HG02943 (cell line): ENCODE measurements around the gene AKAP9.
"Not testable (repeated sequence)": the region's sequence is repeated elsewhere in the genome, so short reads cannot be mapped to it uniquely, and the experiment has no call there.

Experiments used
- ATAC-seq: cut with Tn5 transposase; IDR thresholded peaks from one replicate; pipeline ENCODE4 v1.9.1; 2021; ENCODE audit warnings: mild to moderate bottlenecking, low read depth, moderate library complexity; ENCODE audit not compliant: unreplicated experiment

Gene AKAP9

DNA sequence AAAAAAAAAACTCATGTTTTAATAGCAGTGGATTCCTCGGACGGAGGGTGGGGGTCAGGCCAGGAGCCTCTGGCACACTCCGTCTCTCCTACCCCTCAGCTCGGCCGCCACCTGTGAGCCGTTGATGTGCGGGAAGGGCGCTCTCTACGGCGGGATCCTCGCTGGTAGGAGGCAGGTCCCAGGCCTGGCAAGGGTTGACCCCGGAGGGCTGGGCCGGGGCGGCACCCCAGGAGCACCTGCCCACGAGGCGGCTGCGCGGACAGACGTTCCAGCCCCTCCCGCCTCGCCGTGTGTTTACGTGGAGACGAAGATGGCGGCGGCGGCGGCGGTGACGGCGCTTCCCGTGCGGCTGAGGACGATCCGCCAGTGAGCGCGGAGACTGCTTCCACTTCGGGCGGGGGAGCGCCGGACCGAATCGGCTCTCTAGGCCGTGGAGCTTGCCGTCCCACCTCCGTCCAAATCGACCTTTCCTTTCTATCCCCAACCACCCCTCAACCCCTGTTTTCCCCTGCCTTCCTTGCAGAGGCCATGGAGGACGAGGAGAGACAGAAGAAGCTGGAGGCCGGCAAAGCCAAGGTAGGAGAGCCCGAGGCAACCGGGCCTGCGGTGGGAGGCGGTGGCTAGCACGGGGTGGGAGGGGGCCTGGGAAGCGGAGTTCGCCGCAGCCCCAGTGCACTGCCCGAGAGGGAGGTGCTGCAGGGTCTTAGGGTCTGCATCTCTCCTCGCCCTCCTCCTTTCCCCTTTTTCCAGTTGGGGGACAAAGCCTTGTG lies at the start of gene AKAP9:
TSS of gene AKAP9 (plus strand) at position 291 of the 770 bp plus-strand sequence. CDS start at position 529, 238 bp downstream.
- ATAC-seq, result peak; percentile 94

DNA sequence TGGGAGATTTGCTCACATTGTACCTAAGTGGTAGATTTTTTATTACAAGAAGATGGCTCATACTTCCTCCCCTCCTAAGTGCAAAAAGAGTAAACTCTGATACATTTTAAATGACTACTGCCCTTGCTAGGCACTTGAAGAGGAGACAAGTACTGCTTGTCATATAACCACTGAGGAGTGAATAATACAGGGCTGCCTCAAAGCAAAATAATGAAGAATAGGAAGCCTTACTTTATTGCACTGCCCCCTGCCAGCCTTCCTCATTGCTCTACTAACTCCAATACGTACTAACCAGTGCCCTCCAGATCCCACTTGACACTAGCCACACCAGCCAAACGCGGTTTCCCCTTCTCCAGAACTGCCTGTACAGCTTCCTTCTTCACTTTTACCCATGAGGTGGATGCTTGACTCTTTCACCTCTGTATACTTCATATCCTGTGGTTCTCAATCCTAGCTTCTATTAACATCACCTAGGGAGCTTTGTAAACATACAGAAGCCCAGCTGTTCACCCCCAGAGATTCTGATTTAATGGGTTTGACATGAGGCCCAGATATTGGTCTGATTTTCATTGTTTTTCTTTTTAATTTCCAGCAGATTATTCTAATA lies 48.5 kb upstream of the AKAP9 start:
- ATAC-seq, result no peak

DNA sequence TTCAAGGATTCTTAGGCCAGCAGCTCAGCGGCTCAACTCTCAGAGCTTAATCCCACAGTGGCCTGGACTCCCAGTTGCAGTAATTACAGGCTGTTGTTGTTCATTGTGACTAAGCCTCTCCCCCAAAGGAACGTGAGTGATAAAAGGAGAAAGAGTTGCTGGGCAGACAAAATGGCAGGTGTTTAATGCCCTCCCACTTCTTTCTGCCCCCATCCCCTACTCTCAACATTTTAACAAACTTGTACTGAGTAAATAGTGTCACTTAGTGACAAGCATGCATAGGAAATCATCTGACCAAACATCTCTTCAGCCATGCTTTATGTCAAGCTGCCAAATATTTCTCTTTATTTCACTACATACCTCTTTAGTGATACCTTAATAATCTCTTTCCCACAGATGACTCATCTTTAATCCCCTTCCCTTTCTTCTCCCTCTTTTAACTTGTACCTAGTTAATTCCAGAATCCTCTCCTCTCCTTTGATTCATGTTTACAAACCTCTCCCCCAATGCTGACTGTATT lies 47.8 kb upstream of the AKAP9 start:
- ATAC-seq, result no peak

DNA sequence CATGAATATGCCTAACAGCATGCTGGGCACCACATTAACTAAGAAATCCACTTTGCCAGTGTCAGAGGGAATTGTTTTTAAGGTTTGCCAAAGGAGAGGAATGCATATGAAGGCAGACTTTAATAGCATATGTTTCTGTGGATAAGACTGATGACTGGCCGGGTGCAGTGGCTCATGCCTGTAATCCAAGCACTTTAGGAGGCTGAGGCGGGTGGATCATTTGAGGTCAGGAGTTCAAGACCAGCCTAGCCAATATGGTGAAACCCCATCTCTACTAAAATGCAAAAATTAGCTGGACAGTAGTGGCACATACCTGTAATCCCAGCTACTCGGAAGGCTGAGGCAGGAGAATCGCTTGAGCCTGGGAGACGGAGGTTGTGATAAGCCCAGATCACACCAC lies 47.0 kb upstream of the AKAP9 start:
- ATAC-seq, result not testable (repeated sequence)

DNA sequence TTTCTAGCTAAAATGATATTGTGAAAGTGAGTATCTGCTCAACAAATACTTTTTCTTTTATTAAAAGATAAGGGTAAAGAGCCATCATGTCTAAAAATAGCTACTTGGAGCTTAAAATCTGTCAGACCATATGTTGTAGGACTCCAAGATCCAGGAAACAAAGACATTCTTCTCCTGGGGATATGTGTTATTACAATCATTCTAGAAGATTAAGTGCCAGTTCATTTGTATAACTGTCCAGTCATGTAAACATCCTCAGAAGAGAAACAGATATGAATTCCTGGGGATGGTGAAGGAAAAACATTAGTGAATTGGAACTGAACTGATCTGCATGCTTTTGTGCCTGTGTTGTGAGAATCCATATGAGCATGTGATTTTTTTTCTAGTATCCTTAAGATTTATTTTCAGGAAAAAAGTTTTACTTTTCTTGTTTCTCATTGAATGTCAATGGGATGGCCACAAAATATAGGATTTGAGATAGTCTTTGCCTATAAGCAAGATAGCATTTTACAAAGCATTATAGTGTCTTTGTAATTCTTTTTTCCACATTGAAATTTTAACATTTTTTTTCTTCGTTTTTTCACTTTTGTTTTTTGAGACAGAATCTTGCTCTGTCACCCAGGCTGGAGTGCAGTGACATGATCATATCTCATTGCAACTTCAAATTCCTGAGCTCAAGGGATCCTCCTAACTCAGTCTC lies 45.7 kb upstream of the AKAP9 start:
- ATAC-seq, result no peak

DNA sequence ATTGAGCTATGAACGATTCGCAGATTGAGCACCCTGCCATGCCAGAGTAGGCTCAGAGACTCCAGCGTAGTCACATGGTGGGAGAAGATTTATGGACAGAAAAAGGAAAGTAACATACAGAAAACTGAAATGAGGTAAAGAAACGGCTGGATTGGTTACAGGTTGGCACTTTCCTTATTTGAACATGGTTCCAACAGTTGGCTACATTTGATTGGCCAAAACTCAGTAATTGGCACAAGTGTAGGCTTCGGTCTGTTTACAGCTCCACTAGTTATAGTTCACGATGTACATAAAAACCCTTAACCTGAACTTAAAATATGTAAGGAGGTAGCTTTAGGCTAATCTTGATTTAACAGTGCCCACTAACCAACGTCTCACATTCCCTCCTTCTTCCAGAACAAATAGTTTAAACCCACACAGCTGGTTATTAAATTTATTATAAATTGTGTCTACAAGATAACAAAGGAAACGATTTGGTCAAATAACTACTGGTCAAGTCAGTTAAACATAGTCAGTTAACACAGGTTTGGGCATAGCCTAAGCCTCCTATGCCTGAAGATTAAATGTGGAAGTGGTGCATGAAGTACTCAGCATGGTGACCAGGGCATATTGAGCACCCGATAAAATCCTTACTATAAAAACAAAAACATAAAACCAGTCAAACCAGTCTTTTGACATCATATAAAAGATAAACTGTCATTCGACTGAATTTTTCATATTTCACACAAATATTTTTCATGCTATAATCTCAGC lies 42.2 kb upstream of the AKAP9 start:
- no peak for ATAC-seq

DNA sequence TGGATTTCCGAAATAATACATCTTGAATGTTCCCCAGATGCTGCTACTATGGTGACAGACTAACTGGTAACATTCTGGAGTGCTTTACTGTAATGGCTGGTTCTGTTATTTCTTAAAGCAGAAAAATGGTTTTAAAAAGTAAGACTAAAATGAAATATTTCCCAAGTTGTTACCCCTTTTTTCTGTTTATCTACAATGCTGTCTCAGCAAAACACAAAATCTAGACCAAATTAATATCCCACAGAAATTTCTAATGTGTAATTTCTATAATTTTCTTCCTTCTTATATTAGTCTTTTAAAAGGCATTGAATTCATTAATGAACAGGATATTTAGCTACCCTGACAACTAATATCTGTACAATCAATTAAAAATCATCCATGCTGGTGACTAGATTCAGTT lies 41.1 kb upstream of the AKAP9 start:
- no peak for ATAC-seq

DNA sequence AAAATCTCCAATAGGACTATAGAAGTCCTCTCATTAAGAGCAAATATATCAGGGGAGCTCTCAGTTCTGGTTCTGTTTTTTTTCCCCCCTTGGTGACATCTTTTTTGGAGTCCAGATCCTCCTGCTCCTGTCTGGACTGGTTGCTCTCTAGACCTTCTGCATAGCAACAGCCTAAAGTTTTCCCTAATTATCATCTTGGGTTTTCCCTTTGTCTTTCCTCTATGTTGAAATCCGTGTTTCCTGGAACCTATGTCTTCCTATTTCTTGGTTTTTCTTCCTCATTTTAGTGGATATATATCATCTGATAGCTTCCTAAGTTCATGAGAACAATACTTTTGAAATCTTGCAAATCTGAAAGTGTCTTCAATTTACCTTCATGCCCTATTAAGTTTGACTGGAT lies 30.5 kb upstream of the AKAP9 start:
- ATAC-seq, result no peak

DNA sequence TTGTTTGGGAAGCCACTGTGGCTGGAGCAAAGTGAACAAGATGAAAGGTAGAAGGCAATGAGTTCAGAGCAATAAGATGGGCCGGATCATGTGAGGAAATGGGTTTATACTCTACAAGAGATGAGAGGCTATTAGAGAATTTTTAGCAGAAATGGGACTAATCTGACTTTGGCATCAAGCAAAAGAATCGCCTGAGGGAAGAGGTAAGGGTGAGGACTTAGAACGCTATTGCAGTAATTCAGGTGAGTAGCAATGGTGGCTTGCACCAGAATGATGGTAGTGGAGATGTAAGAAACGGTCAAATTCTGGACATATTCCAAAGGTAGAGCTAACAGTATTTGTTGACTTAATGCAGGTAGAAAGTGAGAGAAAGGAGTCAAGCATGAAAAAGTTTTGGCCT lies 29.5 kb upstream of the AKAP9 start:
- no peak for ATAC-seq

DNA sequence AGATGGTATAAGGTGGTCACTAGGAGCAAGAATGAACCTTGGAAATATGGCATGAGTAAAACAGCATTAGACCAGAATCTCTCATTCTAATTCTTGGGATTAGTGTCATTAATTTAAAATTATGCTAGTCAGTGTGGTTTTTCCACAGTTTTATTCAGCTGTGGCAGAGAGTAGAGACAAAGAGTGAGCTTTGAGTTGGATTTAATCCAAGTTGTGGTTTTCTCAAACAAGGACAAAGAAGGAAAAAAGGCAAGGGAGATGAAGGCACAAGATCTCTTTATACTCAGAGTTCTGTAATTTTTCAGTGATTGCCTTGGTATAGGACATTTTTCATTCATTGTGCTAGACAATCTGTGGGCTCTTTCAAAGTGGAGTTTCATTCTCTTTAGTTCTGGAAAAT lies 28.2 kb upstream of the AKAP9 start:
- ATAC-seq, result no peak

DNA sequence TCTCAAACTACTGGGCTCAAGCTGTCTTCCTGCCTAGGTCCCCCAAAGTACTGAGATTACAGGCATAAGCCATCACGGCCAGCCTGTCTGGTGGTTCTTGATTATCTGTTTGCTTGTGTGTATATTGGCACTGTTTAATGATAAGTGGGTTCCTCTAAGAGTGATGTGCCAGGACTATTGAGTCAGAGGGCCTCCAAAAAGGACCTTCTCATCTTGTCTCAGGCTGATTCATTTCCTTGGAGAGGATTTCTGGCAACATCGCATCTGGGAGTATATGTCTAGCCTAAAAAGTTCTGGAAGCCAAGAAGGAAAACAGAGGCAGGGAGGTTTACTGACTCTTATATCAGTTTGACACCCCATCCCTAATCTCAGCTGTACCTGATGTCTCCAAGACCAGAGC lies 27.1 kb upstream of the AKAP9 start:
- ATAC-seq, result no peak

DNA sequence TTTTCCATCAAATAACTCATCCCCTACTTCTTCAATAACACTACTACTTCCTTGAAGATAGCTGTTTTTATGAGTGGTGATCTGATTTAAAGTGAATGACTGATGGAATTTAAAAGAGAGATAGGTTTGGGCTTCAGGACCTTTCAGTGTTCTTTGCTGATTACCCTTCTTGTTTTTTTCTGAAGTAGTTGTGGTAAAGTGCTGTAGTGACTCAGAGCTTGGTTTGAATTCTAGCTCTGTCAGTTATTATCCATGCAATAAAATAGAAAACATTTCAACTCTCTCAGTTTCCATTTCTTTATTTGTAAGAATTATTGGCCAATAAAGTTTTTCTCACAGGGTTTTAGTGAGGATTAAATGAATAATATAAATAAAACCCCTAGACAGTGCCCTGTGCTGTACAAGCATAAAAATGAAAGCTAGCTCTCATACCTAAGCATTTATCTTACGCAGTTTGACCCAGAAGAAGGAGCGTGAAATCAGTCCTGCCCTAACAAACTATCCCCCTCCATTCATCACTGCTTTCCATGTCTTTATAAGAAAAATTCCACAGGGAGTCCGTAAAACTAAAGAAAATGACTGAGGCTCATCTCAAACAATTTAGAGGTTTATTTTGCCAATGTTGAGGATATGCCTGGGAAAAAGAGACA lies 25.1 kb upstream of the AKAP9 start:
- ATAC-seq, result no peak

DNA sequence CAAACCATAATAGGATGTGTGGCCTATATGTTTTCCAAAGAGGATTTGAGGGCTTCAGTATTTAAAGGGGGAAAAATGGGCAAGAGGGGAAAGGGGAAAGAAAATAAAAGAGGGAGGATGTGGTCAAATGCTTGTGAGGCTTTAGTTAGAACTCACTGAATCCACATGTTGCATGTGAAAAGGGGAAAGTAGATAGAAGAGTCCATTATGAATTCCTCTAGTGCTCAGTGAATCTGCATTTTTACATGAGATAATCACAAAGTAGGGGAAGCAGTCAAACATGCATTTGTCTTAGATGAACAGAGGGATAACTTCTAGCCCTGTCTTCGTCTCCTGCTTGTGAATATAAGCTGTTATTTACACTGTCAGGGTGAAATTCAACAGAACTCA lies 24.6 kb upstream of the AKAP9 start:
- ATAC-seq, result no peak

DNA sequence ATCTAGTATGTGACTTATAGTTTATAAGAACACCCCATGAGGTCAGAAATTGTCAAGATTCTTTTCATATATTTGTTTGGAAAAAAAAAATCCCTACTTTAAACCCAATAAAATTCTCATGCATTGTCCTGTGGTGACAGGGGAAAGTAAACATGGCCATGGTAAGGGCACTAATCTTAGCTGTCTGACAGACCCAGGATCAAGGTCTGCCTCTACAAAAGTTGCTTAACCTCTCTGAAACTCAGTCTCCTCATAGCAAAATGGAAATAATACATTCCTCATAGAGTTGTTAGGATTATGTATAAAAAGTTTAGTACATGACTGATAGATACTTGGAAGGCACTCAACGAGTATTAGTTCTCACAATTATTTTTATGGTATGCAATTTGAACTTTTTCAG lies 22.3 kb upstream of the AKAP9 start:
- no peak for ATAC-seq

DNA sequence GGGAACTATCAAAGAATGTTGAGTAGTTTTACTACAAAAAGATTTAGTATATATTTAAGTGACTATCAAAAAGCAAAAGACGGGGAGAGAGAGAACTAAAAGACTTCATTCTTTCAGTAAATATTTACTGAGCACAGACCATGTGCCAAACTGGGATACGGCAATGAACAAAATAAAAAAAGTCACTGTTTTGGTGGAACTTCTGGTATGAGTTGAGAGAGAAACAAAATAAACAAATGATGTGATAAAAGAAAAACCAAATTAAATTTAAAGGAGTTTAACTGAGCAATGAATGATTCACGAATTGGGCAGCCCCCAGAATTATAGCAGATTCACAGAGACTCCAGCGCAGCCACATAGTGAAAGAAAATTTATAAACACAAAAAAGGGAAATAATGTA lies 17.8 kb upstream of the AKAP9 start:
- ATAC-seq, result no peak

DNA sequence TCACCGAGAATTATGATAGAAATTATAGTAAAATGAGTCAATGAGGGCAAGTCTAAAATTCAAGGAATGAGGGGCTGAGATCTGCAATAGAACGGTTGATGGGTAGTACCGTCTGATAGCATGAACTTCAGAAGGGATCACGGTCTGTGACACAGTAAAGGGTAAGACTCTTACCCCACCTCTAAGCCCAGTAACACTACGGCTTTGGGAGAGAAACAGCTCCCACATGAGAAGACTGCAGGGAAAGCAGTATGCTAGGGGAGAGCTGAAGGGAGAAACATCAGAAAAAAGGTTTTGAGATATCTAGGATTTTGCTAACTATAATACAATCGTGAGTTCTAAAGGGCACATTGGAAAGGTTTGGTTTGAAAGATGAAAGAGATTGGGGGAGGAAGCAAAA lies 12.8 kb upstream of the AKAP9 start:
- no peak for ATAC-seq

DNA sequence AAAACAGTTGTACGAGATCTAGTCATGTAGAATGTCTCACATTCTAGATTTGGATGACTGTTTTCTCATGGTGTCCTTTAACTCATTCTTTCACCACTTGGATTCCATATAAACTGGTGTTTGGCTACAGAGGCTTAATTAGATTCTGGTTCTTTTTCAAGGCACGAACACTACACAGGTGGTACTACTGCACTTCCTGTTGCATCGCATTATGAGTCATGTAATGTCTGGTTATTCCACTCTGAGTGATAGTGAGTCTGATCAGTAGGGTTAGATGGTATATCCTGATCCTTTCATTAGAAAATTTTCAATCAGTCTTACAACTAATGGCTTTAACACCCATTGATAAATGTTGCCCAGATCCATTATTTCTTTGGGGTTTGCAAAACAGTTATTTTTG lies 11.2 kb upstream of the AKAP9 start:
- ATAC-seq, result no peak

DNA sequence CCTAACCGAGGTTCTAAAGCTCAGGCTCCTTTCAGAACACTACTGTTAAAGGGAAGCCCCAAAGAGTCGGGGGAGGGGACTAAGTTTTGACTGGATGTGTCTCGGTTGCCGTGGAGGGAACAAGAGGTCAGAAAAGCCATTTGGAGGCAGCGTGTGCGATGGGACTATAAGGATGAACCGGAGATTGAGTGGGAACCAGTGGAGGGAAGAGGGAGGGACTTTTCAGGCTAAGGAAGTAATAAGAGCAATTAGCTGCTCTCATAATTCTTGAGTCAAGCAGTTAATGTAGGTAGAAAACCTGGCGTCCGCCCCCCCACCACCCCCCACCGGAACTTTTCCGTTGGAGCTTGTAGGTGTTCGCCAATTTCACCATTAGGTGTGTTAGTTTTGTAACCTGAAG lies 491 bp upstream of the AKAP9 start:
- ATAC-seq, result peak; percentile 26

DNA sequence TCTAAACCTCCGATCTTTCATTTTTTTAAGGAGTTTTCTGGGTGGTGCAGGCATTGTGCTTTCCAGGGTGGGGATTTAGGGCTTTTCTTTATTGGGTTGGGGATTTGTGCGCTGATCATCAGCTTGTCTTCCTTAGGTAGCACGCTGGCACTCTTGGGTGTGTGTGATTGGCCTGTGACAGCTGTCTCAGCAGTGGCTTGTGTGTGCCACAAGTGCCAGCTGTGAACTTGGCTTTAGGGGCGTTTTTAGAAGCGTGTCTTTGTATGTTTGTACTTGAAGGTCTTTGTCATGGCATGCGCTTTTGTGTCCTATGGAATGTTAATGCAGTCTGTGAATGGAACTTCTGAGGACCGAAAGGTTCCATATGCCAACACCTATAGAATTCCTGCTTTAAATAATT lies 788 bp downstream of the AKAP9 start:
- ATAC-seq, result no peak

DNA sequence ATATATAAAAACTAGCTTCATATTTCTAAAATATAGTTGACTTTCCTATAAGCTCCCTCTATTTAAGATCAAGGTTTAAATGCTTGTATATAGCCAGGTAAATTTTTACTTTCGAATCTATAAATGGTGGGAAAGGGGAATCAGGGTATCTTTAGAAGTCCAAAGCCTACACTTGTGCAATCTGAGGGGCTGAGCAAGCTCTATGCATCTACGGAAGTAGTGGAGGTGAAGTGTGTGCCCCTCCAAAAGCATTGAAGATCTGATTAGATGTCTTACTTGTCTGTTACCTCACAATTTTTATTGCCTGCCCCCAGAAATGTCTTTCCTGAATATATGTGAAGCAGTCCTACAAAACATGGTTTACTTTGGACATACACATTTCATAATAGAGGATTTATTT lies 1.6 kb downstream of the AKAP9 start:
- no peak for ATAC-seq
